GM18867 (cell line): ENCODE data around the gene ZNF222.
A peak's percentile ranks its signal among the peaks of the same experiment; 100 is the strongest.

ENCODE experiments used
- ATAC-seq: cut with Tn5 transposase; IDR thresholded peaks from one replicate; pipeline ENCODE4 v1.9.1; 2021; ENCODE audit warnings: mild to moderate bottlenecking, moderate library complexity; ENCODE audit not compliant: unreplicated experiment

ZNF222 gene

GRCh38 chr19:44025217-44025936 lies at the start of gene ZNF222:
Gene ZNF222 (plus strand): TSS chr19:44025379. CDS start chr19:44025437, 58 bp downstream.
- peak; percentile 85 for ATAC-seq

GRCh38 chr19:43976732-43977131 lies 48.4 kb upstream of the ZNF222 start:
- no peak for ATAC-seq

GRCh38 chr19:43983544-43983911 lies 41.7 kb upstream of the ZNF222 start:
- no peak for ATAC-seq

- ATAC-seq = no peak
Measured at GRCh38 chr19:43983912-43984686, 41.1 kb upstream of the ZNF222 start, which contains the start of gene ZNF155. Gene ZNF155 (plus strand): TSS chr19:43984188. CDS start chr19:43988544, 4,356 bp downstream.

- no peak for ATAC-seq
Measured at GRCh38 chr19:43984687-43985000, 40.5 kb upstream of the ZNF222 start.

- no peak for ATAC-seq
Measured at GRCh38 chr19:43997631-43998290, 27.4 kb upstream of the ZNF222 start.

GRCh38 chr19:44002212-44002565 lies 23.0 kb upstream of the ZNF222 start:
- ATAC-seq = no peak

GRCh38 chr19:44002566-44003460 lies 22.4 kb upstream of the ZNF222 start, which contains the start of gene ZNF230:
Gene ZNF230 (plus strand): TSS chr19:44002957. CDS start chr19:44007079, 4,122 bp downstream.
- ATAC-seq = peak; percentile 94

GRCh38 chr19:44003461-44004009 lies 21.6 kb upstream of the ZNF222 start:
- no peak for ATAC-seq

- no peak for ATAC-seq
Measured at GRCh38 chr19:44005973-44006372, 19.2 kb upstream of the ZNF222 start.

GRCh38 chr19:44007473-44007872 lies 17.7 kb upstream of the ZNF222 start:
- ATAC-seq = no peak

GRCh38 chr19:44010468-44010867 lies 14.7 kb upstream of the ZNF222 start:
- no peak for ATAC-seq

- ATAC-seq = no peak
Measured at GRCh38 chr19:44019498-44019897, 5.7 kb upstream of the ZNF222 start.

- ATAC-seq = no peak
Measured at GRCh38 chr19:44021221-44021620, 4.0 kb upstream of the ZNF222 start.

- ATAC-seq = no peak
Measured at GRCh38 chr19:44024900-44025216, 321 bp upstream of the ZNF222 start.

- ATAC-seq = no peak
Measured at GRCh38 chr19:44026622-44027021, 1.4 kb downstream of the ZNF222 start.

- ATAC-seq = no peak
Measured at GRCh38 chr19:44032001-44032610, 6.9 kb downstream of the ZNF222 start.

- ATAC-seq = no peak
Measured at GRCh38 chr19:44042147-44042546, 17.0 kb downstream of the ZNF222 start.

GRCh38 chr19:44050740-44051649 lies 25.8 kb downstream of the ZNF222 start:
- ATAC-seq = no peak
